HG02623 (cell line): ENCODE data around the gene RABL2A.
"Not testable (repeated sequence)": the region's sequence is repeated elsewhere in the genome, so short reads cannot be mapped to it uniquely, and the experiment has no call there.

Source experiments
- ATAC-seq: cut with Tn5 transposase; IDR thresholded peaks from one replicate; pipeline ENCODE4 v1.9.1; 2021; ENCODE audit warnings: moderate library complexity; ENCODE audit not compliant: unreplicated experiment

The RABL2A gene

GRCh38 chr2:113626616-113627330 lies at the start of gene RABL2A:
TSS of gene RABL2A (plus strand) at chr2:113627266. CDS start at chr2:113628607, 1,341 bp downstream.
- peak; percentile 94 for ATAC-seq

GRCh38 chr2:113578508-113578907 lies 48.6 kb upstream of the RABL2A start:
- not testable (repeated sequence) for ATAC-seq

DNA sequence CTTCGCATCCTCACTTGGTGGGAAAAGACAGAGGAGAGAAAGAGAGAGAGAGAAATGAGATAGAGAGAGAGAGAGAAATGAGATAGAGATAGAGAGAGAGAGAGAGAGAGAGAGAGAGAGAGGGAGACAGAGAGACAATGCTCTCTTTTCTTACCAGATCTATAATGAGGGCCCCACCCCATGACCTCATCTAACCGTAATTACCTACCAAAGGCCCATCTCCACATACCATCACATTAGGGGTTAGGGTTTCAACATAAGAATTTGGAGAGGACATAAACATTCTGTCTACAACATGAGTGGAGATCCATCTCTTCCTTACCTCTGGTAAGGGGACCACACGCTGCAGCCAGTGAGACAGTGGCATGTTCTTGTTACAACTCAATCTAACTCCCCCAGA lies 44.6 kb upstream of the RABL2A start:
- ATAC-seq = not testable (repeated sequence)

GRCh38 chr2:113583521-113584225 lies 43.4 kb upstream of the RABL2A start:
- ATAC-seq = not testable (repeated sequence)

GRCh38 chr2:113584311-113585092 lies 42.6 kb upstream of the RABL2A start:
- not testable (repeated sequence) for ATAC-seq

GRCh38 chr2:113587201-113587600 lies 39.9 kb upstream of the RABL2A start:
- not testable (repeated sequence) for ATAC-seq

GRCh38 chr2:113589591-113589990 lies 37.5 kb upstream of the RABL2A start:
- ATAC-seq = not testable (repeated sequence)

DNA sequence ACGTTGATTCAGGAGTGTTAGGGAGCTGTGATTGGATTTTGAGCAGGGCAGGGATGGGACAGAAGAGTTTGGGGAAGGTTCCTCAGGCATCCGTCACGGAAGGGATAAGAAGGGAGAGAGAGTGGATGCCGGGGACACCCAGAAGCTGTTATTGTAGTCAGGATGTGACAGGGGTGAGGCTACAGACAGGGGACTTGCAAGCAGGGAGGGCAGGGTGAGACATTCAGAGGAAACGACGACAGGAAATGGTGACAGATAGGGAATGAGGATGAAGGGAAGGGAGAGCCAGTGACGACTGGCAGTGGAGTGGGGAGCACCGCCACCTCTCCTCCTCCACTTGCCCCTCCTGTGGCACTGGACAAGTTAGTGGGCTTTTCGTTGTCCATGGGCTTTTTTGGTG lies 35.1 kb upstream of the RABL2A start:
- ATAC-seq = not testable (repeated sequence)

DNA sequence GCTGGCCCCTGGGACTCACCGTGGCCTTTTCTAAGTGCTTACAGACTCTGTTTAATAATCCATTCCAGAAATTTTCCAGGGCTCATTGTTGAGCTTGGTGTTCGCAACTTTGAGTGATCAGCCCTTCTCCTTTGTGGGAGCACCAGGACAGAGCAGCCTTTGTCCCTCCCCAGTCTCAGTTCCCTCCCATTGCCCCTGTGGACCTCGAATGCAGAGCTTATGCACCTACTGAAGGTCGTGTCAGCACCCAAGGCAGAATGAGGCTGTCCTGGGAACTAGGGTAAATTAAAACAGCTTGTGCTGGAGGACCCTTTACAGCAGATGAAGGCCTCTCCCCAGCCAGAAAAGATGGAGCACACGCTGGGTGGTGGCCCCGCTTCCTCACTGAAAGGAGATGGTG lies 33.8 kb upstream of the RABL2A start:
- not testable (repeated sequence) for ATAC-seq

DNA sequence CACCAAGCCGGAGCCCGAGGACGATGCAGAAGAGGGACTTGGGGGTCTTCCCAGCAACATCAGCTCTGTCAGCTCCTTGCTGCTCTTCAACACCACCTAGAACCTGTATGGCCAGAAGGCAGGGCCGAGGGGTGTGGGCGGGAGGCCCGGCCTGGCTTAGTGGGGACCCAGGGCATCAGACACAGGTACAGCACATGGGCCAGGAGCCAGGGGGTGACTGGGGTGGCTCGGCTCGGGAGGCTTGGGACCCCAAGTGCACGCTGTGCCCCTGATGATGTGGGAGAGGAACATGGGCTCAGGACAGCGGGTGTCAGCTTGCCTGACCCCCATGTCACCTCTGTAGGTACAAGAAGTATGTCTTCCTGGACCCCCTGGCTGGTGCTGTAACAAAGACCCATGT lies 31.3 kb upstream of the RABL2A start:
- not testable (repeated sequence) for ATAC-seq

DNA sequence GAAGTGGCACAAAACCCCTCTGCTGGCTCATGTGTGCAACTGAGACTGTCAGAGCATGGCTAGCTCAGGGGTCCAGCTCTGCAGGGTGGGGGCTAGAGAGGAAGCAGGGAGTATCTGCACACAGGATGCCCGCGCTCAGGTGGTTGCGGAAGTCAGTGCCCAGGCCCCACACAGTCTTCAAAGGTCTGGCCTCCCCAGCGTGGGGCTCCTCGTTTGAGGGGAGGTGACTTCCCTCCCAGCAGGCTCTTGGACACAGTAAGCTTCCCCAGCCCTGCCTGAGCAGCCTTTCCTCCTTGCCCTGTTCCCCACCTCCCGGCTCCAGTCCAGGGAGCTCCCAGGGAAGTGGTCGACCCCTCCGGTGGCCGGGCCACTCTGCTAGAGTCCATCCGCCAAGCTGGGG lies 29.9 kb upstream of the RABL2A start:
- not testable (repeated sequence) for ATAC-seq

DNA sequence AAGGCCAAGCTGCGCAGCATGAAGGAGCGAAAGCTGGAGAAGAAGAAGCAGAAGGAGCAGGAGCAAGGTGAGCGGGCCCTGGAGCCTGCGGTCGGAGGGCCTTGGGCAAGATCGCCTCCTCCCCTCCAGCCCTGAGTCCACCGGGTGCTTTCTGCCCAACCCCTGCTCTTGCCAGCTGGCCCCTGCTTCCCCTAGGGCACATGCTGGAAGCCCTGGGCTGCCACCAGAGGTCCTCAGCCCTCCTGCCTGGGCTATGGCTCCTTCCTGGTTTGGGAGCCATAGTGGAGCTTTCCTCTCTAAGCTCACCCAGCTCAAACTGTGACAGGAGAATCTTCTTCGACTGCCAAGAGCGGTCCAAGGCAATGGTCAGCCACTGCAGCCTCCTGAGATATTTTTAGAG lies 29.5 kb upstream of the RABL2A start:
- not testable (repeated sequence) for ATAC-seq

GRCh38 chr2:113598180-113598579 lies 28.9 kb upstream of the RABL2A start:
- ATAC-seq = not testable (repeated sequence)

DNA sequence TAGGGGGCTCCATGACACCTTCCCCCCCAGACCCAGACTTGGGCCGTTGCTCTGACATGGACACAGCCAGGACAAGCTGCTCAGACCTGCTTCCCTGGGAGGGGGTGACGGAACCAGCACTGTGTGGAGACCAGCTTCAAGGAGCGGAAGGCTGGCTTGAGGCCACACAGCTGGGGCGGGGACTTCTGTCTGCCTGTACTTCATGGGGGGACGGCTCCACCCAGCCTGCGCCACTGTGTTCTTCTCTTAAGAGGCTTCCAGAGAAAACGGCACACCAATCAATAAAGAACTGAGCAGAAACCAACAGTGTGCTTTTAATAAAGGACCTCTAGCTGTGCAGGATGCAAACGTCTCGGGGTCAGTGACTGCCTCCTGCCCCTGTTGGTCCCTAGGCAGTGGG lies 28.3 kb upstream of the RABL2A start:
- ATAC-seq = not testable (repeated sequence)

GRCh38 chr2:113599208-113599607 lies 27.9 kb upstream of the RABL2A start:
- ATAC-seq = not testable (repeated sequence)

- not testable (repeated sequence) for ATAC-seq
Observed at GRCh38 chr2:113602040-113602769, 24.9 kb upstream of the RABL2A start.

DNA sequence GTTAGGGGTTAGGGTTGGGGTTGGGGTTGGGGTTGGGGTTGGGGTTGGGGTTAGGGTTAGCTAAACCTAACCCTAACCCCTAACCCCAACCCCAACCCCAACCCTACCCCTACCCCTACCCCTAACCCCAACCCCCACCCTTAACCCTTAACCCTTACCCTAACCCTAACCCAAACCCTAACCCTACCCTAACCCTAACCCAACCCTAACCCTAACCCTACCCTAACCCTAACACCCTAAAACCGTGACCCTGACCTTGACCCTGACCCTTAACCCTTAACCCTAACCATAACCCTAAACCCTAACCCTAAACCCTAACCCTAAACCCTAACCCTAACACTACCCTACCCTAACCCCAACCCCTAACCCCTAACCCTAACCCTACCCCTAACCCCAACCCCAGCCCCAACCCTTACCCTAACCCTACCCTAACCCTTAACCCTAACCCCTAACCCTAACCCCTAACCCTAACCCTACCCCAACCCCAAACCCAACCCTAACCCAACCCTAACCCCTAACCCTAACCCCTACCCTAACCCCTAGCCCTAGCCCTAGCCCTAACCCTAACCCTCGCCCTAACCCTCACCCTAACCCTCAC lies 24.1 kb upstream of the RABL2A start:
- ATAC-seq = no peak

GRCh38 chr2:113603467-113604084 lies 23.5 kb upstream of the RABL2A start:
- peak; percentile 99 for ATAC-seq

- not testable (repeated sequence) for ATAC-seq
Observed at GRCh38 chr2:113604085-113604477, 23.0 kb upstream of the RABL2A start.

DNA sequence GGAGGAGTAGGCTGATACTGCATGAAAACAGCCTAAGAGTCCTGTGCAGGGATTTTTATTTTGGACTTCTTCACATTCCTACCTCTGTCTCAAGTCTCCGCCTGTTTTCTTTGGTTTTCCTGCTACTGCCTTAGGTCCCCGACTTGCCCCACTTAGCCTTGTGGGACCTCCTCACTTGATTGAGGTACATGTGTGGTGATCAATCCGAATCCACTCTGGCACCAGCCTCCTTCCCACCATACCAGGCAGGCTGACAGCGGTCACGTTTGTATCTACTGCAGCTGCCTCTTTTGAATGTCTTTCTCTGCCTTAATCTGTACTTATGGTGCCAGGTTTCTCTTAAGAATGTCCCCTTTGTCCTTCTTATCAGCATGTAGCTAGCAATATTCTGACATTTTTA lies 22.4 kb upstream of the RABL2A start:
- ATAC-seq = not testable (repeated sequence)
